Endothelial cell of umbilical vein (primary cell): ENCODE measurements around the gene PCDHGA6. TPM values are rescaled to one million over a fixed set of nuclear protein-coding genes. Genes with fewer than 3 reads are reported as not detected.

Experiments
- BruUV-seq: library from RNA; stranded (reverse); fragments of 400-500 nt; replicated peaks from 2 replicates; lab custom pipeline; 2021; lab: Mats Ljungman, UMichigan
- CTCF ChIA-PET: fragments of 300-600, 350-600 bp; sonication (Branson Sonifier 250); formaldehyde crosslinking; loops from one replicate; lab custom pipeline; 2021; ENCODE audit warnings: antibody characterized with exemption, inconsistent platforms; lab: Charles Lee
- POLR2A ChIA-PET: fragments of 300-600, 350-600 bp; sonication (Branson Sonifier 250); formaldehyde crosslinking; loops from one replicate; lab custom pipeline; 2021; ENCODE audit warnings: antibody characterized with exemption, inconsistent platforms; lab: Charles Lee
- DNase-seq: peaks from one replicate; pipeline ENCODE4 v3.0.0-alpha.2; 2011; ENCODE audit warnings: low read depth, low spot score
- FAIRE-seq: peaks from 2 replicates; lab custom pipeline; 2011; peaks lifted over from hg19 to GRCh38; lab: Jason Lieb, UNC
- H2AFZ ChIP-seq: 2 replicates; pipeline ENCODE4 v1.6.0; 2012; ENCODE audit warnings: low read depth, low read length, control low read depth, inconsistent platforms
- H3K27ac ChIP-seq: 2 replicates; pipeline ENCODE4 v1.5.1; 2011; ENCODE audit warnings: low read depth, mild to moderate bottlenecking, control low read depth, low read length, moderate library complexity; ENCODE audit not compliant: insufficient read depth
- H3K27me3 ChIP-seq, 2 experiments: 2 replicates each; pipeline versions ENCODE4 v1.6.0 to v1.6.1; 2011; ENCODE audit warnings: low read length in 2 of 2, mixed read lengths in 1 of 2; ENCODE audit not compliant: control insufficient read depth in 2 of 2, insufficient read depth in 2 of 2
- H3K36me3 ChIP-seq, 2 experiments: 2 replicates in 1 of 2; 3 replicates in 1 of 2; pipeline ENCODE4 v1.5.1; 2011; ENCODE audit warnings: low read length in 2 of 2, mild to moderate bottlenecking in 1 of 2, moderate library complexity in 1 of 2; ENCODE audit not compliant: control insufficient read depth in 2 of 2, insufficient read depth in 2 of 2; ENCODE audit errors: extremely low read depth in 1 of 2
- H3K4me1 ChIP-seq: 3 replicates; pipeline ENCODE4 v1.5.1; 2011; ENCODE audit warnings: mild to moderate bottlenecking, low read length; ENCODE audit not compliant: control insufficient read depth, insufficient read depth; ENCODE audit errors: extremely low read depth
- H3K4me2 ChIP-seq: 2 replicates; pipeline ENCODE4 v1.6.1; 2011; ENCODE audit warnings: low read length, control low read depth, mixed read lengths; ENCODE audit not compliant: insufficient read depth
- H3K4me3 ChIP-seq, 3 experiments: fragments of 200-600 bp in 1 of 3; sonication (generic), shearing (Covaris generic) in 1 of 3; replicated peaks in 1 of 3; 2 replicates each; pipeline ENCODE4 v1.5.1; 2011 to 2016; ENCODE audit warnings: control low read depth in 3 of 3, low read length in 3 of 3, mild to moderate bottlenecking in 2 of 3, inconsistent platforms in 1 of 3, low read depth in 1 of 3, moderate library complexity in 1 of 3; ENCODE audit not compliant: insufficient read depth in 1 of 3
- H3K79me2 ChIP-seq: 2 replicates; pipeline ENCODE4 v1.6.0; 2012; ENCODE audit warnings: low read length, inconsistent platforms; ENCODE audit not compliant: control insufficient read depth, insufficient read depth
- H3K9ac ChIP-seq: replicated peaks from 2 replicates; pipeline ENCODE3; 2011; ENCODE audit warnings: low read length, control low read depth; ENCODE audit not compliant: insufficient read depth; ENCODE audit errors: extremely low read depth
- H3K9me1 ChIP-seq: replicated peaks from 3 replicates; pipeline ENCODE4 v1.6.0; 2011; ENCODE audit warnings: mild to moderate bottlenecking, low read length; ENCODE audit not compliant: control insufficient read depth, insufficient read depth; ENCODE audit errors: extremely low read depth
- H3K9me3 ChIP-seq: replicated peaks from 2 replicates; pipeline ENCODE4 v1.5.1; 2012; ENCODE audit warnings: low read length, inconsistent platforms; ENCODE audit not compliant: control insufficient read depth, insufficient read depth
- H4K20me1 ChIP-seq: replicated peaks from 2 replicates; pipeline ENCODE3; 2011; ENCODE audit warnings: mild to moderate bottlenecking, low read length; ENCODE audit not compliant: control insufficient read depth, insufficient read depth; ENCODE audit errors: extremely low read depth
- GATA2 ChIP-seq: IDR thresholded peaks from 2 replicates; pipeline ENCODE4 v1.7.0; 2011; ENCODE audit warnings: low read depth, mild to moderate bottlenecking, moderate library complexity, mixed read lengths, low read length; ENCODE audit not compliant: insufficient read length, insufficient read depth
- MAX ChIP-seq: IDR thresholded peaks from 2 replicates; pipeline ENCODE4 v1.6.1; 2011; ENCODE audit not compliant: insufficient read depth, insufficient read length
- MYC ChIP-seq: IDR thresholded peaks from one replicate; pipeline ENCODE4 v1.6.1; 2011; ENCODE audit warnings: mild to moderate bottlenecking, low read depth, low read length
- POLR2A ChIP-seq: IDR thresholded peaks from 2 replicates; pipeline ENCODE4 v1.6.1; 2012; ENCODE audit warnings: low read depth, mild to moderate bottlenecking, control low read depth, low read length
- dilution Hi-C: fragments of 300-500 bp; cut with MboI; formaldehyde crosslinking; loops from one replicate; pipeline ENCODE4 v1.15.0; 2019; ENCODE audit warnings: low sequenced_read_pairs; ENCODE audit not compliant: extremely low pct_ligation_motif_present
- intact Hi-C: fragments of 100-400 bp; cut with micrococcal nuclease; formaldehyde crosslinking; loops from one replicate; pipeline ENCODE4 v1.10.0; 2022
- polyA plus RNA-seq, 4 experiments: library from polyadenylated mRNA; depleted of rRNA in 3 of 4; stranded (reverse) in 3 of 4; unstranded in 1 of 4; fragments of >200 nt; gene quantifications; 2 replicates each; pipeline versions ENCODE4 v1.2.1 to v1.2.3, GENCODE V29; 2011 to 2012; ENCODE audit warnings: missing spikeins in 1 of 4
- total RNA-seq: library from RNA; stranded (reverse); gene quantifications from 2 replicates; pipeline ENCODE4 v1.2.3, GENCODE V29; 2021
- TF ChIP-seq, protein P1 (sequence below), 2 donors: IDR thresholded peaks; 1 replicate in 1 of 2; 2 replicates in 1 of 2; pipeline ENCODE4 v1.5.1; 2011; ENCODE audit warnings: low read length in 2 of 2, mild to moderate bottlenecking in 2 of 2, moderate library complexity in 2 of 2, control low read depth in 1 of 2, inconsistent platforms in 1 of 2, low read depth in 1 of 2; ENCODE audit not compliant: insufficient read depth in 1 of 2; ENCODE audit errors: extremely low read depth in 1 of 2

Gene PCDHGA6
- total and polyA plus RNA-seq, 2 donors (not counting 3 experiments of a cell fraction or from before 2014, with no cell fraction given), result 2.6 to 2.7 TPM

DNA sequence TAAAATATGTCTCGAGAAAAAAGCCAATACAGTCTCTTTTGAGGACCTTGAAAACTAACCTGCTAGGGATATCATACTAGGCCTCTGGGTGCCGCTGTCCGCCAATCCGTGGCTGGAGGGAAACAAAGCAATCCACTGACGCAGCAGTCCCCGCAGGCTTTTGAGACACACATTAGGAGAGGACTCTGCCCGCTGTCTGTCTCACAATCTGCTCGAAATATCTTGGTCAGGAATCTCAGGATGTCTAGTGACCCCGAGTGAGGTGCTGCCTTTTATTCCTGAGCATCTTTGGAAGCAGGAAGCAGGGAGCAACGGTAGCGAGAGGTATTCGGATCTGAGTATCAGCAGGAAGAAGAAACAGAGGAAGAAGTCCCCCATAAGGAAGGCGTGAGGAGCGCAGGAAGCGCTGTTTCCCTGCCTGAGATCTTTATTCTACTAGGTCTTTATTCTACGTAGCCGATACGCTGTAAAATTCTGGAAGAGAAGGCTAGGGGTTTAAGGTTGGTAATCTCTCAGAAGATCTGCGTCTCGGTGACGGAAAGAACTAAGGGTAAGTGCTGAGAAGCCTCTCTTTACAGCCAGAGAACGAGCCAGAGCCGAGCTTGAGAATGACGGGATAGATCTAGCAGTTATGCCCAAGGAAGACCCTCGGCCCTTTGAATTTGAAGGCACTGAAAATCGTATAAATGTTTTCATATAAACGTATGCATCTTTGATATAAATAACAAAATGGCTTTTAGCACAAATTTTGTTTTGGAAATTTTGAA is 47.4 kb upstream of the PCDHGA6 start:
- POLR2A ChIA-PET, result no interaction called here
- H4K20me1 ChIP-seq, result no peaks in the 10 kb centered on the region
- CTCF ChIA-PET, result interaction anchor here (1.0 to 2.9 kb wide), 8 partner anchors 9 to 241 kb away, joined by 3 to 17 read pairs (median 4); partner anchors contain the start of genes PCDHGA12 and PCDHGA3
- H3K79me2 ChIP-seq, result no peaks in the 10 kb centered on the region
- H3K4me3 ChIP-seq, result peak overlapping the region; percentile 27 to 74 (median 50)
- BruUV-seq, result TSS peak; percentile 57
- H2AFZ ChIP-seq, result peak overlapping the region; percentile 92
- no peak overlapping the region for H3K27ac ChIP-seq
- FAIRE-seq (peak; percentile 88), DNase-seq (peak; percentile 77)
- intact Hi-C loops (loop anchor here (1.0 kb wide), 1 partner anchor 238 kb away; no protein-coding TSS in a partner anchor), dilution Hi-C loops (no loop called here)
- peaks cover 14 to 31% of the 10 kb centered on the region in 2 experiments for H3K27me3 ChIP-seq
- no peaks in the 10 kb centered on the region for H3K9me1 ChIP-seq
- H3K9me3 ChIP-seq, result no peaks in the 10 kb centered on the region
- TF ChIP-seq MAX, result no peak
- TF ChIP-seq, protein P1, sequence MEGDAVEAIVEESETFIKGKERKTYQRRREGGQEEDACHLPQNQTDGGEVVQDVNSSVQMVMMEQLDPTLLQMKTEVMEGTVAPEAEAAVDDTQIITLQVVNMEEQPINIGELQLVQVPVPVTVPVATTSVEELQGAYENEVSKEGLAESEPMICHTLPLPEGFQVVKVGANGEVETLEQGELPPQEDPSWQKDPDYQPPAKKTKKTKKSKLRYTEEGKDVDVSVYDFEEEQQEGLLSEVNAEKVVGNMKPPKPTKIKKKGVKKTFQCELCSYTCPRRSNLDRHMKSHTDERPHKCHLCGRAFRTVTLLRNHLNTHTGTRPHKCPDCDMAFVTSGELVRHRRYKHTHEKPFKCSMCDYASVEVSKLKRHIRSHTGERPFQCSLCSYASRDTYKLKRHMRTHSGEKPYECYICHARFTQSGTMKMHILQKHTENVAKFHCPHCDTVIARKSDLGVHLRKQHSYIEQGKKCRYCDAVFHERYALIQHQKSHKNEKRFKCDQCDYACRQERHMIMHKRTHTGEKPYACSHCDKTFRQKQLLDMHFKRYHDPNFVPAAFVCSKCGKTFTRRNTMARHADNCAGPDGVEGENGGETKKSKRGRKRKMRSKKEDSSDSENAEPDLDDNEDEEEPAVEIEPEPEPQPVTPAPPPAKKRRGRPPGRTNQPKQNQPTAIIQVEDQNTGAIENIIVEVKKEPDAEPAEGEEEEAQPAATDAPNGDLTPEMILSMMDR (IDR thresholded peaks at IDR 0.05; ENCODE audit: extremely low read depth in 1 of 2, insufficient read depth in 1 of 2, low read depth in 1 of 2, low read length in 2 of 2), result peak; percentile 65 to 70
- H3K4me1 ChIP-seq, result no peaks in the 10 kb centered on the region
- peak overlapping the region; percentile 69 for H3K9ac ChIP-seq
- peak overlapping the region; percentile 92 for H3K4me2 ChIP-seq
- H3K36me3 ChIP-seq, result no peaks in the 10 kb centered on the region

DNA sequence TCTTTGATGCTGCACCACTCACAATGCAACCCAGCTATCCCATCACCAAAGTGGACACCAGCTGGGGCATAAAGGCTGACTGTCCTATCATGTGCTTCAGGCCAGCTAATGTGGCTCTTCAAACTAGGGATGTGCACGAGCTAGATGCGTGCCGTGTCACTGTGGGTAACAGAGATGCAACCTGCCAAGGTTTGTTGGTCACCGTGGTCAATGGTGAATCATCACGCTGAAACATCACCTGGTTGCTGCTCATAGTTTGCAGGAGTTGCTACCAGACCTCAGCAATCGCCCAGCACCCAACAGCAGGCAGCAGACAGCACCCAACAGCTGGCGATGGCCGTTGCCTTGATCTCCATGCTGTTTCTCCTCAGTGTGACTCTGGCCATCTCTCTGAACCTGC is 45.5 kb upstream of the PCDHGA6 start:
- no TSS peak for BruUV-seq
- TF ChIP-seq GATA2, result no peak
- TF ChIP-seq MYC, result no peak
- TF ChIP-seq, protein P1 (IDR thresholded peaks at IDR 0.05; ENCODE audit: extremely low read depth in 1 of 2, insufficient read depth in 1 of 2, low read depth in 1 of 2, low read length in 2 of 2), result no peak
- no peak for TF ChIP-seq POLR2A
- H3K9me1 ChIP-seq, result no peaks in the 10 kb centered on the region
- intact Hi-C loops, result no loop called here
- no peak overlapping the region for H3K4me2 ChIP-seq
- FAIRE-seq (no peak), DNase-seq (no peak)
- H4K20me1 ChIP-seq, result no peaks in the 10 kb centered on the region
- H3K27ac ChIP-seq, result no peak overlapping the region
- CTCF ChIA-PET, result interaction anchor here (1.0 to 3.4 kb wide), 8 partner anchors 9 to 239 kb away, joined by 3 to 33 read pairs (median 5); partner anchors contain the start of genes PCDHGA2, PCDHGA3 and PCDHGB3
- H3K27me3 ChIP-seq, result peaks cover 20 to 44% of the 10 kb centered on the region in 2 experiments
- no peak overlapping the region for H3K4me3 ChIP-seq
- dilution Hi-C loops, result no loop called here
- no peak overlapping the region for H3K9ac ChIP-seq
- no peaks in the 10 kb centered on the region for H3K4me1 ChIP-seq
- no peaks in the 10 kb centered on the region for H3K9me3 ChIP-seq
- H3K79me2 ChIP-seq, result no peaks in the 10 kb centered on the region
- no peak overlapping the region for H2AFZ ChIP-seq
- POLR2A ChIA-PET, result no interaction called here
- no peaks in the 10 kb centered on the region for H3K36me3 ChIP-seq
